IPS DF 4.7 (cell line): Measurements from ENCODE around the gene SMIM45.

Experiments used
- DNase-seq: peaks from one replicate; pipeline ENCODE4 v3.0.0-alpha.2; 2013; ENCODE audit warnings: low spot score; ENCODE audit errors: extremely low read depth

The SMIM45 gene

GRCh38 chr22:41998361-41999261, 46.7 kb downstream of the SMIM45 start, which contains the start of gene WBP2NL:
TSS of gene WBP2NL (plus strand) at chr22:41998788. CDS start at chr22:41998819, 31 bp downstream.
- no peak for DNase-seq

- no peak for DNase-seq
These were observed 48.5 kb downstream of the SMIM45 start for GRCh38 chr22:42000466-42000865.

GRCh38 chr22:42001121-42001520, 49.2 kb downstream of the SMIM45 start:
- no peak for DNase-seq

- no peak for DNase-seq
These were observed 49.8 kb downstream of the SMIM45 start for GRCh38 chr22:42001706-42002105.

- no peak for DNase-seq
These were observed 56.0 kb downstream of the SMIM45 start for GRCh38 chr22:42007922-42008321.
